DMS 273 treated with DMSO at 0.1 percent for 48 hours (cell line): ENCODE data around the gene PFN4.
"Not testable (repeated sequence)": the region's sequence is repeated elsewhere in the genome, so short reads cannot be mapped to it uniquely, and the experiment has no call there.

ENCODE experiments used
- DNase-seq: peaks from one replicate; lab custom pipeline; 2025; lab: John Stamatoyannopoulos, UW

Gene PFN4, protein sequence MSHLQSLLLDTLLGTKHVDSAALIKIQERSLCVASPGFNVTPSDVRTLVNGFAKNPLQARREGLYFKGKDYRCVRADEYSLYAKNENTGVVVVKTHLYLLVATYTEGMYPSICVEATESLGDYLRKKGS

DNA sequence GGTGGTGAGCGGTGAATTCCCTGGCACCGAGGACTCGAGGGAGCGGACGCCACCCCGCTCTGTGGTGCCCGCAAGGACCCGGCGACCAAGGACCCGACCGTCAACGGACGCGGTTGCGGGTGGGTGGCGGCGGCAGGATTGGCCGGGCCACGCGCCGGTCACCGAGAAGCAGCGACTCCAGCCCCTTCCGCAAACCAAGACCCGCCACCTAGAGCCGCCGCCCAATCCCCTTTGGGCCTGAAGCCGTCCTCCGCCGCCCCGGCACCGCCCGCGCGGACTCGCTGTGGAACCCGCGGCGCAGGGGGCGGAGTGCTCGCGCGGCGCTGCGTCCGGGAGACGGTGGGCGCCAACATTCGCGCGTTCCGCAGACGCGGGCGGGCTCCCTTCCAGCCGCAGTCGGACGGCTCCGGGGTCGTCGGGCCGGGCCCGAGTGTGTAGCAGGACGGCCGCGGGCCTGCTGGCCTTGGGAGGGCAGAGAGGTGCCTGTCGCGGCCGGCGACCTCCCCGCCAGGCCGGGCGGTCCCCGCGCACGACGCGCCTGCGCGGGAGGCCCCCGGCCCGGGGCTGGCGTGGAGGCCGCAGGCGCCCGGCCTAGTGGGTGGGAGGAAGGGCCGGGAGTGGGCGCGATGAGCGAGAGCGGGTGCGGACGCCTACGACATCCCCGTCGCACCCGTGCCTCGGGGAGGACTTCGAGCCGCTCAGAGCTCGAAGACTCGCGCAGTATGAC is at the start of gene PFN4, which contains the start of gene FAM228B:
PFN4 (minus strand) TSS at position 140 of the 727 bp plus-strand sequence. CDS start 799 bp downstream, outside the sequence.
FAM228B (plus strand) TSS at position 275 of the 727 bp plus-strand sequence. CDS start 893 bp downstream, outside the sequence.
- peak; percentile 51 for DNase-seq

DNA sequence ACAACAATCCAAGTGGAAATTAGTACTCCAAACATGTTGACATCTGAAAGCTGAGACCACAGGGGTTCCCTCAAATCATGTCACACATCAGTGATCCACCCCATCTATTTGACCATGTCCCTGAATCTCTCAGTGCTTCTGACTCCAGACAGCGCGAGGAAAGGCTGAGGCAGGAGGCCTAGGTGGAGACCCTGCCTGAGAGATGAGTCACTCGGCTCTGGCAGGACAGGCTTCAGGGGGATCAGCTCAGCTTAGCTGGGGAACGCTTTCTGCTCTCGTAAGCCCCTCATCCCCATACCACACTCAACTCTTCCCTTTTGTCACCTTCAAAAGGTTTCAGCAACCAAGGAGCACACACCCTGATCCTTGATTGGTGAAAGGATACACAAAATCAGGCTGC is 45.9 kb upstream of the PFN4 start:
- no peak for DNase-seq

DNA sequence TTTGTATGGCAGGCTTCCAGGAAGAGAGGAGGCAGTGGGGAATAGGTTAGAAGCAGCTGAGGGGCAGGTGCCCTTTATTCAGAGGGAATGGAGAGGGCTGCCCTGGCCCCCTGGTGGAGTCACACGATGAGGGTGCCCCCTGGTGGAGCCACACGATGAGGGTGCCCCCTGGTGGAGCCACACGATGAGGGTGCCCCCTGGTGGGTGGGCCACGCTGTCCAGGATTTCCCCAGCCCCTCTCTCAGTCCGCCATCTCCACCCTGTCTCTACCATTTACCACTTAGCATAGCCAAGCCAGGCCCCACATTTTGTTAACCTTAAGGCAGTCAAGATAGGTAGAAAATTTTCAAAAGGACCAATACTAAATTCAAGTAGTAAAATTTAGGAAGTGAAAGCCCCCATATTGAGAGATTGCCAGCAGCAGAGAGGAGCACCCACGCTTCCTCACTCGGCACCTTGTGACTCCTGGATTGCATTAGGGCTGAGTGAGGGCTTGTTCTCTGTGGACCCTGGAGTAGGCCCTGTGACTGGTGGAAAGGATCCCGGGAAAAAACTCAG is 41.4 kb upstream of the PFN4 start:
- no peak for DNase-seq

DNA sequence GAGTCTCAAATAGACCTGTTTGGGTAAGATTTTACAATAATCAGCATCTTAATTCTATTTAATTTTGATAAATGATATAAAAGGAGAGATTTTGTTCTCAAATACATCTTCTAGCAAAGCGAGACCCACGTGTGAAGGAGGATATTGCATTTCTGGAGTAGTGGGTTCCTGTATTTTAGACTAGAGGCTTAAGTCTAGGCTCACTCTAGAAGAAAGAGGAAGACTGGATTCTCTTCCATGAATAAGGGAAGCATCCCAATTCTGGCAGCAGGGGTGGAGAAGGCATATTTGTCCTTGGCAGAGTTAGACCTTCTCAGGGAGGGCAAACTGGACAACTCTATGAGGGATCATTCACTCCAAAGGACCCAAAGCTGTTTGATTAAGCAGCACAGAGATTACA is 40.5 kb upstream of the PFN4 start:
- no peak for DNase-seq

DNA sequence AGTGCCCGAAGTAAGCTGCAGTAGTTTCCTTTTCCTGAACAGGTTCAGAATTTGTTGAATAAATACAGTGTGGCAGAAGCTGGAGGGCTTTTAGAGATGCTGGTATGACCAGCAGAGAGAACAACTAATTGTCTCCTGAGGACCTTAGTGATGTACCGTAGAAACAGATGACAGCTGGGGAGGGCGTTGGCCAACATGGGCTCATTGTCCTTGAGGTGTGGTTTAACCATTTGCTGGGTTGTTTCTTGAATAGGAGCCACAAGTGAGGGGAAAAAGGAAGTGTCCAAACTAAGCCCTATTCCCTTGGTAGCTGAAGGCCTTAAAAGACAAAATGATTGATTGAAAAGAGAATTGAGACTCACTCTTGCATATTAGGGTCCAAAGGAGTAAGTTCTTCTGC is 40.1 kb upstream of the PFN4 start:
- no peak for DNase-seq

DNA sequence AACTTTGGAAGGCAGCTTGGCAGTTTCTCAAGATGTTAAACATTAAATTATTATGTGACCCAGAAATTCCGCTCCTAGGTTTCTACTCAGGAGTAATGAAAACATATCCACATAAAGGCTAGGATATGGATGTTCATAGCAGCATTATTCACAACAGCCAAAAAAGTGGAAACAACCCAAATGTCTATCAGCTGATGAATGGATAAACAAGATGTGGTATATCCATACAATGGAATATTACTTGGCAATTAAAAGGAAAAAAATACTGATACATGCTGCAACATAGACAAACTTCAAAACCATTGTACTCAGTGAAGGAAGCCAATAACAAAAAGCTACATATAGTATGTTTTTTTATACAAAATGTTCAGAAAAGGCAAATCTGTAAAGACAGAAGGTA is 39.4 kb upstream of the PFN4 start:
- DNase-seq, result no peak

DNA sequence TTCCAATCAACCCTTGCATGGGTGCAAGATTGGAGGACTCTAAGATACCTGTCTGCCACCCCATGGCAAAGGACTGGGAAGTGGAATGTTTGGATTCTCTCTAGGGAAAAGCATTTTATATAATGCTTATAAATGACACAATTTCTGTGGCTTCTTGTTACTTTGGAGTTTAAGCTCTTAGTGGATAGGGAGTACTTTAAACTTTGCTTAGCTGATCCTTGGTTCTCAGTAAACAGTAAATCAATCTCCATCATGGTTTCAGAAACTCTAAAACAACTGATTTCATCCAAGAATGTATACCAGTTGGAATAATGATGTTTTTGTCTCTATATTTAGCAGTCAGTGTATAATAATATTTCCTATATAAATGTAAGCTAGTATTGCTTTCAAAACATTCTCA is 37.6 kb upstream of the PFN4 start:
- DNase-seq, result no peak

DNA sequence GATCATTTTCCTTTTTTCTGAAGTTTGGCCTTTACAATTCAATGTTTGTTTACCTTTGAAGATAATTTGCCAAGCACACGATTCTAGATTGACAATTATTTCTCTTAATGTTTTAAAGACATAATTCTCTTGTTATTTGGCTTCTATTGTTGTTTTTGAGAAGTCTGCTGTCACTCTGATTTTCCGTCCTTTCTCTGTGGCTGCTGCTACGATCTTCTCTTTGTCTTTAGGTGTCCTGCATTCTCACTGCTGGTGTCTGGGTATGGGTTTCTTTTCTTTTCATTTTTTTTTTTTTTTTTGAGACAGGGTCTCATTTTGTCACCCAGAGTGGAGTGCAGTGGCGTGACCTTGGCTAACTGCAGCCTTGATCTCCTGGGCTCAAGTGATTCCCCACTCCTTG is 36.6 kb upstream of the PFN4 start:
- no peak for DNase-seq

DNA sequence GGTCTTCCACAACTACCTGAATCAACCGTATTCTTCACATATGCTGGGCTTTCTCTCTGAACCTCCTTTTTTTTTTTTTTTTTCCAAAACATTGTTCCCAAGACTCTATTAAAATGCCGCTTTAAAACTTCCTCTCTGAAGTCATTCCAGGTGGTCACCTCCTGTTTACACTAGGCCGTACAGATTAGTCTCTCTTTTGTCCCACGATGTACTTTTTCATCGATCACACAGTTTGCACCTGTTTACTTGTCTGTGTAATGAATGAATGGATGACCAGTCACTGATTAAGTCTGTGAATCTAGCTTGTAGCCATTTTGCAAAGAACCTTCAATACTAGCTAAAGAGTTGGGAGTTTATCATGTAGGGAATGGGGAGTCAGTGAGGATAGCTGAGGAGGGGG is 35.0 kb upstream of the PFN4 start:
- DNase-seq, result no peak

DNA sequence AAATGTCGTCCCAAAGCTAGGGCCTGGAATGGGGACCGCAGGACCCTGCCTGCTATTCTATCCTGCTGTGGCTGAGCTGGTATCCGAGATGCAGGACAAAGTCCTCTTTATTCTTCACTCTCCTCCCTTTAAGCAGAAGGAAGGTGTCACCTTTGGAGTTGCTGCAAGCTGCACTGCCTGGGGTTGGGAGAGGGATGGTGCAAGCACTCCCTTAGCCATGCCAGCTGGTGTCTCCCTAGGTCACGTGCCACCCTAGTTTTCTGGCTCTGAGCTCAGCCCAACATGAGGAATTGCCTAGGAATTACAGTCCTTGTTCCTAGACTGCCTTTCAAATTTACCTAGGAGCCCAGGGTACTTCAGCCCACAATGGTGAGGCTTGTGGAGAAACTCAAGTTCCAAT is 30.3 kb upstream of the PFN4 start:
- no peak for DNase-seq

DNA sequence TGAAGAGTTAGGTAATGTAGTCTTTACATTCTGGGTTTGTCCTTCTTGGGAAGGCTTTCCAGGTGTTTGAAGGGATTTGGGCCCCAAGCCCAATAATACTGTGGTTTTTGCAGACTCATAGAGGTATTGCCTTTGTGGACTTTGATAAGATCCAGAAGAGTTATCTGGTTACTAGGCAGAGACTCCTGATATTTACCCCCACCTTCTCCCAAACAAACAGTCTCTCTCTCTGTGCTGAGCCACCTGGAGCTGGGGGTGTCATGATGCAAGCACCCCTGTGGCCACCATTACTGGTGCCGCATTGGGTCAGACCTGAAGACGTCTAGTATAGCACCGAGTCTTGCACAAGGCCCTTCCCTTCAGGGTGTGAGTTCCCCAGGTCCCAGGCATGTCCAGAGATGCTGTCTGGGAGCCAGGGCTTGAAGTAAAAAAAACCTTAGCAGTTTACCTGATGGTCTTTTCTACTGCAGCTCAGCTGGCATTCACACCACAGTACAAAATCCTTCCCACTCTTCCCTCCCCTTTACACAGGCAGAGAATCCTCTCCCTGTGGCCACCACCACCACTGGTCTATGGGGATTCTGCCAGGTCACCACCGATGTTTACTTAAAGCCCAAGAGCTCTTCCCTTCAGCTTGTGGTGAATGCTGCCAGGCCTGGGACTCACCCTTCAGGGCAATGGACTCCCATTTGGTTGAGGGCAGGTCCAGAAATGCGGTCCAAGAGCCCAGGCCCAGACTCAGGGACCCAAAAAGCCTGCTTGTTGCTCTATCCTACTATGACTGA is 29.5 kb upstream of the PFN4 start:
- no peak for DNase-seq

DNA sequence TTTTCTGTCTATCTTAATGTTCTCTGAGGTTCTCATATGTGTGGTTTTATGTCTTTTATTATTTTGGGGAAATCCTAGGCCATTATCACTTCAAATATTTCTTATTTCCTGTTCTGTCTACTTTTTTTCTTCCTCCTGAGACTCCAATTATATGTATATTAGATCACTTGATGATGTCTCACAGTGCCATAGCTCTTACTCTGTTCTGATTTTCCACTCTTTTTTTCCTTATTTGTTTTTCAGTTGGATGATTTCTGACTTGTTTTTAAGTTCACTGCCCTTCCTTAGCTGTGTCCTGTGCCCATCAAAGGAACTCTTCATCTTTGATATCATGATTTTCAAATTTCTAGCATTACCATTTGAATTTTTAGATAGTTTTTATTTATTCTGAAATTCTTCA is 24.2 kb upstream of the PFN4 start:
- no peak for DNase-seq

DNA sequence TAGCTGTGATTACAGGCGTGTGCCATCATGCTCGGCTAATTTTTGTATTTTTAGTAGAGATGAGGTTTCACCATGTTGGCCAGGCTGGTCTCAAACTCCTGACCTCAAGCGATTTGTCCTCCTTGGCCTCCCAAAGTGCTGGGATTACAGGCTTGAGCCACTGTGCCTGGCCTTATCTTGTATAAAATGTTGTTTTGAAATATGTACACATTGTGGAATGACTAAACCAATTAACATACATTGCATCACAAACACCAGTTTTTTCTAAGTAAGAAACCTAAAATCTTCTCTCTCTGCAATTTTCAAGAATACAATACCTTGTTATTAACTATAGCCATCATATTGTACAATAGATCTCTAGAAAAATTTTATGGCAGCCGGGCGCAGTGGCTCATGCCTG is 17.2 kb upstream of the PFN4 start:
- DNase-seq, result not testable (repeated sequence)

DNA sequence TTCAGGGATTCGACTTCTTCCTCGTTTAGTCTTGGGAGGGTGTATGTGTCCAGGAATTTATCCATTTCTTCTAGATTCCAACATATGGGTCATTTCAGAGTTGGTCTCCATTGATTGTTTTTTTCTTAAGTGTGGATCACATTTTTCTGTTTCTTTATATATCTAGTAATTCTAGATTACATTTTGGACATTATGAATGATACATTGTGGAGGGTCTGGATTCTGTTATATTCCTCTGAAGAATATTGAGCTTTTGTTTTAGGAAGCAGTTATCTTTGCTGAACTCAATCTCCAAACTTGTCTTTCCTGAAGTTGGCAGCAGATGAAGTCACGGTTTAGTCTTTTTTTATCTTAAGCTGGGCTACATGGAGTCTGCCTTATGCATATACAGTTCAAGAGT is 9.4 kb upstream of the PFN4 start:
- no peak for DNase-seq

DNA sequence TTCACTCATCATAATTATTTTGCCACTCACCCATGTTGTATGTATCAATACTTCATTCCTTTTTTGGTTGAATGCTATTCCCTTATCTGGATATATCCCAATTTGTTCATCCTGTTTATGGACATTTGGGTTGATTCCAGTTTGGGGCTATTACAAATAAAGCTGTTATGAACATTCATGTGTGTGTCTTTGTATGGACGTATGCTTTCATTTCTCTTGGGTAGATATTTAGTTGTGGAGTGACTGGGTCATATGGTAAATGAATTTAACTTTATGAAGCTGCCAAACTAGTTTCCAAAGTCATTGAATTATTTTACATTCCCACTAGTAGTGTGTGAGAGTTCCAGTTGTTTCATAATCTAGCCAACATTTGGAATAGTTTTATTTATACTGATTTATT is 2.8 kb upstream of the PFN4 start:
- no peak for DNase-seq

DNA sequence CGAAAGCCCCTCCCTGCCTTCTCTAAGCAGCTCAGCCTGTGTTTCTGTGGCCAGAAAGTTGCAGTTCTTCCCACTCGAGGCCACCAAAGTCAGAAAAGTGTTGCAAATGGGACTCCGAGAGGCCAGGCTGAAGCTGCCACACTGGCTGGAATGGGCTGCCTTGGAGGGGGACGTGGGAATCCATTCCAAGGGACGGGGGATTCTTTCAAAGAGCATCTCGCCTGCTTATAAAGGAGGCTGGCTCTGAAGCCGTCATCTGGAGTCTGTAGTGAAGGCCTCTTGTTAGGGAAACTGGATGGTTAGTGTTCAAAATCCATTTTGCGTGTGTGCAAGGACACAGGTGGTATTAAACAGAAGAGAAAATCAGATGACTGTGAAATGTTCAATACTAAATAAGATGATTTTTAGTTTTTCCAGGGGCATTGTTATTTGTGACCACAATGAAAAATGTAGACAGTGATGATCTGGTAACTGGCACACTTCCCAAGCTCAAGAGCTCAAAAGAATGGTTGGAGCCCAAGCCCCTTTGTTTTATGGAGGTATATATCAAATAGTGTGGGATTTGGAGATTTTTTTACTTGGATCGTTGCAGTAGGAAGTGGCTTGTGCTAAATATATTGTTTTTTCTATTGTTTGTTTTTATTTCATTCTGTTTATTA is 917 bp upstream of the PFN4 start:
- no peak for DNase-seq

DNA sequence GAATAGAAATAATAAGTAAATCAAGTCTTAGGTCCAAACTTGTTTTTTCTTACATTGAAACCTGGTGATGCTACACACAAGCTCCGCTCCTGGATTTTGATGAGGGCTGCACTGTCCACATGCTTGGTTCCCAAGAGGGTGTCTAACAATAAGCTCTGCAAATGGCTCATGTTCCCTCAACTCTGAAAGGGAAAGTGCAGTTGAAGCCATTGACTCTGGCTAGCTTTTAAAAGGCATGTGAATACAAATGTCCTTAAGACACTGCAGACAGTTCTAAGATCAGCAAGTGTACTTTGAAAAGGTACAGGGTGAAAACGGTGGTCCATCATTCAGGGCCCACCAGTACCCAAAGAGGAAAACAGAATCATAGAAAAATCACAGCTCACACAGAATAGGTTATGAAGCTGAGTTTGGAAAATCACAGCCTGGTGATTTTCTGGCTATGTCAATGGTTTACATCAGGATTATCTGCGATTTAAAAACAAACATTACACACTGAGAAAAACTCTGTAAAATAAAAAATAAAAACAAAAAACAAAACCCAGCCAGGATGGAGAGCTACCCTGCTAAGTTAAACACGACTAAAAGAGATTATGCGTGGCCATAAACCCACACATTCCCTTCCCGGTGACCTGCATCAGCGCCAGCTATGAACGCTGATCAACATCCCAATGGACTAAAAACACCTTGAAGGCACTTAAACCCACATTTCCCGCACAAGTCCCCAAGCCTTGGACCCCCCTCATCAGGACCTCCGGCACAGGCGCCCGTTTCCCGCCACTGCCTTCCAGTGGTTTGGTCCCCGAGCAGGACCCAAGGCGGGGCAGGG is 554 bp downstream of the PFN4 start:
- DNase-seq, result no peak

DNA sequence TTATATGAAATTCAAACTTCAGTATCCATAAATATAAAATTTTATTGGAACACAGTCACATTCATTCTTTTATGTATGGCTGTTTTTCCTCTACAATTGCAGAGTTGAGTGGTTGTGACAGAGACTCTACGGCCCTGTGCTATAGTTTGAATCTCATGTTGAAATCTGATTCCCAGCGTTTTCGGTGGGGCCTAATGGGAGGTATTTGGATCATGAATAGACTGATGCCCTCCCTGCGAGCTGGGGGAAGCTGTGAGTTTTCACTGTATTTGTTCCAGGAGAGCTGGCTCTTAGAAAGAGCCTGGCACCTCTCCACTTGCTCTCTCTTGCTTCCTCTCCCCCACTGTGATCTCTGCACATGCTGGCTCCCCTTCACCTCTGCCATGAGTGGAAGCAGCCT is 1.7 kb downstream of the PFN4 start:
- no peak for DNase-seq

DNA sequence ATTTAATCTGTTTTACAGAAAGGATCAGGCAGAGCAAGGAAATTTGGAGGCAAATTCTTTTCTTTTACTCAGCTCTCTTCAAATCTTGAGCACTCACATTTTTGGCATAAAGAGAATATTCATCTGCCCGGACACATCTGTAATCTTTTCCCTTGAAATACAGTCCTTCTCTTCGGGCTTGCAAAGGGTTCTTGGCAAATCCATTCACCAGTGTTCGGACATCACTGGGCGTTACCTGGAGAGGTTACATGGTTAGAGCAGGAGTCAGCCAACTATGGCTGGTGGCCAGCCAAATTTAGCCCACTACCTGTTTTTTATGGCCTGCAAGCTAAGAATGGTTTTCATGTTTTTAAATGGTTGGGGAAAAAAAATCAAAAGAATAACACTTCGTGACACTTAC is 2.1 kb downstream of the PFN4 start:
- DNase-seq, result no peak

DNA sequence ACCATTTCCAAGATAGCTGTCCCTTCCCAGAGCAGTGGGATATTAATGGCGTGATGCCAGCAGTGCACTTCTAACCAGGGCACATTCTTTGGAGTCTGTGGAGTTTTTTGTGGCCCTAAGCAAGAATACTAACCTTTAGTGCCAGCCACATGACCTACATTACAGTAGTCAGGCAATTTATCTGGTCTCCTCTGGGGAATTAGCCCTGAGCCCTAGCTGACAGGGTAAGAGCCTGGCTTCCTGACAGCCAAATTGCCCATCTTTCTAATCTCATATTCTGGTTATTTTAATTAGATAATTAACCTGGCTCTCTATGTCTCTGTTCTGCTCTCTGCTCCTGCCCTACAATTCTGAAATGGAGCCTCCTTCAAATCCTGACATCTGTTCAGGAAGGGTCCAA is 5.2 kb downstream of the PFN4 start:
- no peak for DNase-seq

DNA sequence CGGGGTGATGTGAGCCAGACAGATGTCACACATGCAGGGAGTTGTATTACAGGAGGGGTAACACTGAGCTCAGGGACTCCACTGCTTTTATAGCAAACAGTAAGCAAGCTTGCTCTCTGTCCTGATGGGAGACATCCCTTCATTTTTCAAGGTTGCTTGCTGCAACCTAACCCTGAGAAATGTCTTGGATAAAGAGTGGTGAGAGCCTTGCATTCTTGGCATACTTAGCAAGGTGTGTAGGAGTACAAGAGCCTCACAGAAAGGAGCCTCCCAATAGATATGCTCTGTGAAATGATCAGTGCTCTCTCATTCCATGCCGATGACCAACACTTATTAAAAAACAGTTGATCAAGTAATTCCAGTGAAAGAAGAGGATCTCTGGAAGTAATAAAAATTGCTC is 8.1 kb downstream of the PFN4 start:
- no peak for DNase-seq
